GM21526 (cell line): Measurements from ENCODE around the gene RAB3D.
A peak's percentile ranks its signal among the peaks of the same experiment; 100 is the strongest.
"Not testable (repeated sequence)": the region's sequence is repeated elsewhere in the genome, so short reads cannot be mapped to it uniquely, and the experiment has no call there.

Experiments used
- ATAC-seq: cut with Tn5 transposase; IDR thresholded peaks from one replicate; pipeline ENCODE4 v1.9.1; 2021; ENCODE audit warnings: moderate library complexity; ENCODE audit not compliant: unreplicated experiment, low FRiP score

RAB3D gene

DNA sequence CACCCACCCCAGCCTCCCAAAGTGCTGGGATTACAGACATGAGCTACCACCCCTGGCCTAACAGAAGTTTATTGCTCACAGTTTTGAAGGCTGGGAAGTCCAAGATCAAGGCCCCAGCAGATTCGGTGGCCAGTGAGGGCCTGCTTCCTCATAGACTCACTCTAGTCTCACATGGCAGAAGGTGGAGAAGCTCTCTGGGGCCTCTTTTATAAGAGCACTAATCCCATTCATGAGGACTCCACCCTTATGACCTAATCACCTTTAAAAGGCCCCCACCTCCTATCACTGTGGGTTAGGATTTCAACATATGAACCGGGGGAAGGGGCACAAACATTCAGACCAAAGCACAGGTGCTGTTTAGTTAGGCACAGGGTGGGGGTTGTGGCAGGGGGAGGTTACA lies 28.1 kb upstream of the RAB3D start:
- ATAC-seq: no peak

DNA sequence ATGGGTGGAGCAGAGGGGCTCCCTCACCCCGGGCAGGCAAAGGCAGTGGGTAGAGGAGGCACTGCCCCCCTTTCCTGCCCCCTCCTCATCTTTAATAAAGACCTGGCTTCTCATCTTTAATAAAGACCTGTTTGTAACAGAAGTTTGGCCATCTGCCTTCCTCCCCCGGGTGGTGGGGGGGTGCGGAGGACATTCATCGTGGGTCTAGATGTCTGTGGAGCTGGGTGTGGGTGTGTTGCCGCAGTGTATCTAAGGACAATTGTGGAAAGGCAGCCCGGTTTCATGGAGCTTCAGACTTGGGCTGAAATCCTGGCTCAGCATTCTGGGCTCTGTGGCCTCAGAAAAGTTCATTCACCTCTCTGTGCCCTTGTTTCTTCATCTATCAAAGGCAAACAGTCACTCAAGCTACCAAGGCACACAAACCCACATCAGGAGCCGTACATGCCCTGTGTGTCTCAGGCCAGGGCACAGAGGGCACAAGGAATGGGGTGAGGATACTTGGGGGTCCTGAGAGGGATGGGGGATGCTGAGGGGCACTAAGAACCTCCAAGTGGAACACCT lies 26.2 kb upstream of the RAB3D start:
- ATAC-seq: no peak

DNA sequence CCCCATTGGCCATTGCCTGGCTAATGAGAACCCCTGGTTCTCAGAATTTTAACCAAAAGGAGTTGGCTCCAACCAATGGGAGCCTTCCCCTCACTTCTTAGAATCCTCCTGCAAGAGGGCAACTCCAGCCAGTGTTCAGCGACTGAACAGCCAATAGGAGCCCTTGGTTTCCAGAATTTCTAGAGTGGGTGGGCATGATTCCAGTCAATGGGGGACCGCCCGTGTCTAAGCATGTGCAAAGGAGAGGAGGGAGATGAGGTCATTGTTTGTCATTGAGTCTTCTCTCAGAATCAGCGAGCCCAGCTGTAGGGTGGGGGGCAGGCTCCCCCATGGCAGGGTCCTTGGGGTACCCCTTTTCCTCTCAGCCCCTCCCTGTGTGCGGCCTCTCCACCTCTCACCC lies 25.5 kb upstream of the RAB3D start:
- ATAC-seq: no peak

DNA sequence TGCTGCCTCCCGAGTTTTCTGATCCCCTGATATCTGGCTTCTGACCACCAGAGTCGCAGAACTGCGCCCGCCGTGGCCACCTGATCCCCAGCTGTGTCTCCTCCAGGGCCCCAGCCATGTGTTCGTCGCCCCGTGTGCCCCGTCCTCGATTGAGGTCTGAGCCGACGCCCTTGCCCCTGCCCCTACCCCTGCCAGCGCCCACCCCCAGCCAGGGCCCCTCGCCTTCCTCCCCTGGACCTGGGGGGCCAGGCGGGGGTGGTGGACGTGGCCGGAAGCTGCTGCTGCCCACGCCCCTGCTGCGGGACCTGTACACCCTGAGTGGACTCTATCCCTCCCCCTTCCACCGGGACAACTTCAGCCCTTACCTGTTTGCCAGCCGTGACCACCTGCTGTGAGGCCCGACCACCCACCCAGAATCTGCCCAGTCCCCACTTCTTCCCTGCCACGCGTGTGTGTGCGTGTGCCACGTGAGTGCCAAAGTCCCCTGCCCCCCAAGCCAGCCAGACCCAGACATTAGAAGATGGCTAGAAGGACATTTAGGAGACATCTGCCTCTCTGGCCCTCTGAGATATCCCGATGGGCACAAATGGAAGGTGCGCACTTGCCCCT lies 24.9 kb upstream of the RAB3D start:
- ATAC-seq: no peak

DNA sequence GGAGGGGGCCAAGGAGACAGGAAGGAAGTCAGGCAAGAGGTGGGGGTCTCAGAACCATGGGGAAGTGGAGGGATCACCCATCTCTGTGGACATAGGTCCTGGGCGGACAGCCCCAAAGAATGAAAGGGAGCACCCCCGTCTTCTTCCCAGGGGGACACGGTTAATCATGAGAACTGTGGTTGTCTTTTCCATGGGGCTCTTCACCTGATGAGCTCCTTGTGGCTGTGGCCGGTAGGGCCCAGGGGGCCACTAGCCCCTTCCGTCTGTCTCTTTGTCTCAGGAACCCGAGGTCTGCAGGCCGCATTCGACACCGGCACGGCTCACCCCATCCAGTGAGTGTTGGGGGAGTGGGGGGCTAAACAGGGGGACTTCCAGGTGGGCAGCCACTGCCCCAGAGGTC lies 24.4 kb upstream of the RAB3D start:
- no peak for ATAC-seq

DNA sequence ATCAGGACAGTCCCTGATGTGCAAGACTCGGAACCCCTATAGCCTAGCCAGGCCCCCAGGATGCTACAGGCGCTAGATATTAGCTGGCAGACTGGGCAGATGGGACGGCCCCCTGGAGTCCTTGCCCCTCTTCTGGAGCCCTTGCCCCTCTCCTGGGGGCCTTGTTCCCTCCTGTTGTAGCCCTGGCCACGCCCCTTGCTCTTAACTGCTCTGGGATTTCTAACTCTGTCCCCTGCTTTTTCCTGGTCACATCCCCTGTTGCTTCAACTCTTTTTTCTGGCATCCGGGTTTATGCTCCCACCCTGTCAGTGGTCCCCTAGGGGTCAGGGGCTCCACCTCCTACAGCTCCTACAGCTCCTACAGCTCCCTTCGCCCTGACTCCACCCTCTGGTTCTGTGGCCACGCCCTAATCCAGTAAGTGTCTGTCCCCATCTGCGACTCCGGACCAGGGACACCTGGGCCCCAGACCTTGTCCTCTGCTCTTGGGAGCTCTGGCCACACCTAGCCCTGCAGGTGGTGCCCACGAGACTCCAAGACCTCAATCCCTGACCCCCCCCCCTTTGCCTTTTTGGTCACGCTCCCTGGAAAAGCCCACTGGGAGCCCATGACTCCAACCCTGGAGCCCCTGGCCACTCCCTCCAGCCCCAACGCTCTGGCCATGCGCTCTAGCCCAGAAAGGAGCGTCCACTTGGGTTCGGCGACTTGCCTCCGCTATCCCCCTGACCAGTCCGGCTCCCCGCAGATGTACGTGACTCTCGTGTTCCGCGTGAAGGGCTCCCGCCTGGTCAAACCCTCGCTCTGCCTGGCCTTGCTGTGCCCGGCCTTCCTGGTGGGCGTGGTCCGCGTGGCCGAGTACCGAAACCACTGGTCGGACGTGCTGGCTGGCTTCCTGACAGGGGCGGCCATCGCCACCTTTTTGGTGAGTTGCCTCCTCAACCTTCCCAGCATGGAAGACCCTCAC lies 22.6 kb upstream of the RAB3D start:
- ATAC-seq: no peak

DNA sequence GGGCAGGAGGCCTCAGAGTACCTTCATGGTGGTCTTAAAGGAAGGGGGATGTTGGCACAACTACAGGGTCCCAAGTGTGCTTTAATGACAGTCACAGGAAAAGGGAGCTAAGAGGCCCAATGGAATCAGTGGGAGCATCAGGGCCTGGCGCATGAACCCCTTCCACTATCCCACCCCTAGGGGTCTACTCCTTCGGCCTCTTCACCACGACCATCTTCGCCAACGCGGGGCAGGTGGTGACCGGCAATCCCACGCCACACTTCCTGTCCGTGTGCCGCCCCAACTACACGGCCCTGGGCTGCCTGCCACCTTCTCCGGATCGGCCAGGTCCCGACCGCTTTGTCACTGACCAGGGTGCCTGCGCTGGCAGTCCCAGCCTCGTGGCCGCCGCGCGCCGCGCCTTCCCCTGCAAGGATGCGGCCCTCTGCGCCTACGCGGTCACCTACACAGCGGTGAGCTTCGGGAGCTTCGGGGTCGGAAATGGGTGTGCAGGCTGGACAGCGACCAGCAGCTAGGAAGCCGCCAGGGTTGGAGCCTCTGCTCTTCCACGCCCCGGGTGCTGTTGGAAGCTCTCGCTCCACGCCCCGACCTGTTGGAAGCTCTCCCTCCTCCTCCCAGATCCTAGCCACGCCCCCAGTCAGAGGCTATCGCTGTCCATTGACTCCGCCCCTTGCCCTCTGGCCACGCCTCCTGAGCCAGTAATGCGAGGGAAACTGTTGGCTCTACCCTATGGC lies 21.7 kb upstream of the RAB3D start:
- no peak for ATAC-seq

DNA sequence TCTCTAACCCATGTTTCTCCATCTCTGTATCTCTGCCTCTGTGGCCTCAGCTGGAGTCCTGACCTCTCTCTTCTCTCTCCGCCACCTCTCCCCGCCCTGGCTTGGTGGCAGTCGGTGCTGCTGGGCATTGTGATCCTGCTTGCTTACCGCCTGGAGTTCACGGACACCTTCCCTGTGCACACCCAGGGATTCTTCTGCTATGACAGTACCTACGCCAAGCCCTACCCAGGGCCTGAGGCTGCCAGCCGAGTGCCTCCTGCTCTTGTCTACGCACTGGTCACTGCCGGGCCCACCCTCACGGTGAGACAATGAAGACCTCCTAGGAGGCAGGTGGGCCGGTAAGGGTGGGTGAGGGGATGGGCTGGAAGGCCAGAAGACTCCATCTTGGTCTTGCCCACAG lies 20.0 kb upstream of the RAB3D start:
- no peak for ATAC-seq

DNA sequence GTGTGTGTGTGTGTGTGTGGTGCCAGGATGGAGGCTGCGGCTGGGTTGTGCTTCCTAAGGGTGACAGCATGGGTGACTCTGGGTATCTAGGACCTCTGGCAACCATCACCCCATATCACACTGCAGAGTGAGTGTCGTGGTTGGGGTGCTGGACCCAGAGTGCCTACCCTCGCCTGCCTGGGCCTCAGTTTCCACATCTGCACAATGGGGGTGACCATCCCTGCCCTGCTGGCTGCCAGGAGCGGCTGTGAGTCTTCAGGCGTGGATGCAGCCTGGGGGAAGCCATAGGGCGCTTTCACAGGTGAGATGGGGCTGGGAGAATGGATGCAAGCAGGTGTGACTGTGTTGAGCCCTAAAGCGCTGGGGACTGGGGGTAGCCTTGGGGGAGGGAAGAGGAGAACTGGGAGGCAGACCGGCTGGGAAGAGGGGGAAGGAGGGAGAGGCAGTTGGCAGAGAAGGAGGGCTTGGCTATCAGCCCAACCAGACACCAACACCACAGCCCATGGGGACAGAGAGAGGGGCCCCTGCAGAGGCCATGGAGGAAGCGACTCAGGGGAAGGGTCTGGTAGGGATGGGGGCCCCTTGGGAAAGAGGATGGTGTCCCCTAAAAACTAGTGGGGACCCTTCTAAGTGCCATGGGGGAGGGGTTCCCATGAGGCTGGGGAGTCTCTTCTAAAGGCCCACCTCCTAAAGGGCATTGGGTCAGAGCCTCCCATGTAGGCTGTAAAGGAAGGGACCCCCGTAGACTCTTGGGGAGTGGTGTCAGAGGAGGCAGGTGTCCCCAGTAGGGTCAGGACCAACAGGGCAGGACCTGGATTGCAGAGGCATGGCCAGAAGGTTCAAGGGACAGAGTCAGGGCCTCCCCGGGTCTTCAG lies 17.5 kb upstream of the RAB3D start:
- no peak for ATAC-seq

DNA sequence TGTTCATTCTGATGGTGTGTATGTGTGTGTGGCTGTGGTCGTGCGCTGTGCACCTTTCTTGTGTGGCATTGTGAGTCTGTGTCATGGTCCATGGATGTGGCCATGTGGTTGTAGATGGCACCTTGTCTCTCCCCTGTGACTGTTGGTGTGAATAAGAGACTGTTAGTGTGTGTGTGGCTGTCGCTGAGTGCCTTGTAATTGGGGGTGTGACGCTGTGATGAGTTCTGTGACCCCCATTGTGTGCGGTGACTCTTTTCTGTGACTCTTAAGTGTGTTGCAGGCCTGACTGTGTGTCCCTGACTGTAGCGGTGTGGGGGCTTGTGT lies 16.6 kb upstream of the RAB3D start:
- ATAC-seq: no peak

DNA sequence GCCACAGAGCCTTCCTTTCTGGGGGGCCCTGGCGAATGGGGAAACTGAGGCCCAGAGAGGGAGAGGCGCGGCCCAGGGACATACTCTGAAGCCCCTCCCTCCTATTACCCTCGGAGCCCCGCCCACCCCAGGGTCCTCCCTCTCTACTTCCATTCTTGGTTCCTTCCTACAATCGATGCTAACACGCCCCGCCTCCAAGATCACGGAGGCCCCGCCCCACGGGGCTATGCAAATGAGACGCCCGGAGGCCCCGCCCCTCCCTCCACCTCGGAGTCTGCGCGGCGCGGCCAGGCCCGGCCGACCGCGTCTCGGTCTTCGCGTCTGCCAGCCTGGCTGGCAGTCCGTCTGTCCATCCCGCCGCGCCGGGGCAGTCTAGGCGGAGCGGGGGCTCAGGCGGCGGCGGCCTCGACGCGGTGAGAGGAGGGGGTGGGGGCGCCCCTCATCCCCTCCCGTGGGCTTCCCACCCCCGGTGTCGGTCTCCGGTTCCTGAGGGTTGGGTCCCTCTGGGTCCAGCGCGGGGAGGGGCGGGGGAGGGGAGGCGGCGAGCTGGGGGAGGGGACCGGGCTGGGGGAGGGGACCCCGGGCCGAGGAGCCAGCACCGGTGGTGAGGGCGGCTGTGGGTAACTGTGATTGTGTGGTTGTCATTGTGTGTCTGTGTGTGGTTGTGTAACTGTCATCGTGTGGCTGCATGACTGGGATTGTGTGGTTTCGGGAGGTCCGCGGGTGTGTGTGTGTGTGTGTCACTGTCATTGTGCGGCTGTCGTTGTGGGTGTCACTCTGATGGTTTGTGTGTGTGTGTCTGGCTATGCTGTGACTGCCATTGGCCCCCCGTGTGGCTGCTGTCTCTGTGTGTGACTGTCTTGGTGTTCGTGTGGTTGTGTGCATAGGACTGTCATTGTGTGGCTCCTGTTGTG lies 16.0 kb upstream of the RAB3D start, which contains the start of gene PLPPR2:
TSS of gene PLPPR2 (plus strand) at position 273 of the 914 bp plus-strand sequence. CDS start 2,242 bp downstream, outside the sequence.
- no peak for ATAC-seq

DNA sequence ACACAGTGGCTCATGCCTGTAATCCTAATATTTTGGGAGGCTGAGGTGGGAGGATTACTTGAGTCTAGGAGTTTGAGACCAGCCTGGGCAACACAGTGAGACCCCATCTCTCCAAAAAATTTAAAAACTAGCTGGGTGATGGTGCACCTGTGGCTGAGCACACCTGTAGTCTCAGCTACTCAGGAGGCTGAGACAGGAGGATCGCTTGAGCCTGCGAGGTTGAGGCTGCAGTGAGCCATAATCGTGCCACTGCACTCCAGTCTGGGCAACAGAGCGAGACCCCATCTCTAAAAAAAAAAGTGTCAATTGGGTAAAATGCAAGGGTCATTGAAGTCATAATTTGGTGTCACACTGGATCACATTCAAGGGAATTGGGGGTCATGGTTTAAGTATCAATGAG lies 14.6 kb upstream of the RAB3D start:
- not testable (repeated sequence) for ATAC-seq

DNA sequence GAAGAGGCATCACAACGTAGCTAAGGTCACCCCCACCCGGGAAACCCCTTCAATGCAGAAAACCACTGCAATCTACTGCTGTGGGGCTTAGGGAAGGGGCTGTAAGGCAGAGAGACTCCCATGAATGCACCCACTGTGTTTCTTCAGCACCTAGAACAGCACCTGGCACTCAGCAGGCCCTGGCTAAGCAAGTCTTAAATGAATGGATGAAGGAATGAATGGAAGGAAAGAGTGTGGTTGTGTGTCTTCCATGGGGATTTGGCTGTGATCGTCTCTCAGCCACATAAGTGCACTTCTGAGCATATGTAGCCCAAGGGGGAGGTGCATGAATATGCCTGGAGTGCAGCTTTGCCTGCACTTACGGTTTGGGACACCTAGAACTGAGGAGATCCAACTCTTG lies 9.7 kb upstream of the RAB3D start:
- no peak for ATAC-seq

DNA sequence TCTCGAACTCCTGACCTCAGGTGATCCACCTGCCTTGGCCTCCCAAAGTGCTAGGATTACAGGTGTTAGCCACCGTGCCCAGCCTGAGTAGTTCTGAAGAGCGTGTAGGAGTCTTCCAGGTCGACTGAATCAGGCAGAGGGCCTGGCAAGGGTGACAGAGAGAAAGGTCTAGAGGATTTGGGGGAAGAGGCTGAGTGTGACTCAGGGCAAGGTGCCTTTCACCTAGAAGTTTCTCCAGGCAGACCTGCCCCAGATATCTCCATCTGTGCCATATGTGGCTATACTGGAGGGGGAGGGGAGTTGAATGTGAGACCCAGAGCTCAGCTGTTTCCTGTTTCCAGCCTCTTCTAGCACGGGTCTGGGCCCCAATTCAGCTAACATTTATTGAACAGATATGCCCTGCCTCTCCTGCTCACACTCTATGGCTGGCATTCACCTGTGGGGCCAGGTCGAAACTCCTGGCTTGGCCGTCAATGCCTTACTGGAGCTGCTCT lies 8.1 kb upstream of the RAB3D start:
- no peak for ATAC-seq

DNA sequence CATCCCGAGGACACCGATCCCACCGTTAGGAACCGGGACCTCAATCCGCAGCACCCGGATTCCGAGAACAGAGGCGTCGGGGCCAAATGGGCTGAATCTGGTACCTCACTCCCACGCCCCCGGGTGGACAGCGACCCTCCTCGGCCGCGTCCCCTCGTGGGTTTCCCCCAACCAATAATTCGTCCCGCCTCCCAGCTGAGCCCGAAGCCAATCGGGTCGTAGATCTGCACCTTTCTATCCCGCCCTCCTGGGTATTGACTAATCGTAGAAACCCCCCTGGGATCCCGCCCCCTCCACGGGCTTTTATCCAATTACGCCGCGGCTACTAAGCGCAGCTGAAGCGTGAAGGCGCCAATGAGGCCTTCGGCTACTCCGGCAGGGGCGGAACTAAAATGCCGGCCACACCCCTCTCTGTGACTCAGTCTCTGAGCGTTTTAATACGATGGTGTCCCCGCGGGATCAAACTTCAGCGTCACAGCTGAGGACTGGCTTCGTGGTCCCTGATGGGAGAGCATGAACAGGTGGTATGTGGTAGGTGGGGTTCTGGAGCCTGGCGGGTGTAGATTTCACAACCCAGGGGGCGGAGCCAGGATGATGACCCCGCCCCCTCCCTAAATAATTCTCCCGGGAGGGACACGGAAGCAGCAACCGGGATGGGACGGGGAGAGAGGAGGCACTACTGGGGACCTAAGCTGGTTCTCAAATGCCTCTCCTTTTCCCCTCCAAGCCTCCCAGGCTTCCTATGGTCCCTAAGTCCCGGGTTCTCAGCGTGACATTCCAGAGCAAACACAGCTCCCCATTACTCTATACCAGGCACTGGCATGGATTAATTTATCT lies 6.9 kb upstream of the RAB3D start, which contains the start of the genes CCDC159 and TMEM205:
TSS of gene CCDC159 (plus strand) at position 416 of the 837 bp plus-strand sequence. CDS start at position 504, 88 bp downstream.
TSS of gene TMEM205 (minus strand) at position 165 of the 837 bp plus-strand sequence. CDS start 649 bp downstream, outside the sequence.
- ATAC-seq: peak; percentile 77

DNA sequence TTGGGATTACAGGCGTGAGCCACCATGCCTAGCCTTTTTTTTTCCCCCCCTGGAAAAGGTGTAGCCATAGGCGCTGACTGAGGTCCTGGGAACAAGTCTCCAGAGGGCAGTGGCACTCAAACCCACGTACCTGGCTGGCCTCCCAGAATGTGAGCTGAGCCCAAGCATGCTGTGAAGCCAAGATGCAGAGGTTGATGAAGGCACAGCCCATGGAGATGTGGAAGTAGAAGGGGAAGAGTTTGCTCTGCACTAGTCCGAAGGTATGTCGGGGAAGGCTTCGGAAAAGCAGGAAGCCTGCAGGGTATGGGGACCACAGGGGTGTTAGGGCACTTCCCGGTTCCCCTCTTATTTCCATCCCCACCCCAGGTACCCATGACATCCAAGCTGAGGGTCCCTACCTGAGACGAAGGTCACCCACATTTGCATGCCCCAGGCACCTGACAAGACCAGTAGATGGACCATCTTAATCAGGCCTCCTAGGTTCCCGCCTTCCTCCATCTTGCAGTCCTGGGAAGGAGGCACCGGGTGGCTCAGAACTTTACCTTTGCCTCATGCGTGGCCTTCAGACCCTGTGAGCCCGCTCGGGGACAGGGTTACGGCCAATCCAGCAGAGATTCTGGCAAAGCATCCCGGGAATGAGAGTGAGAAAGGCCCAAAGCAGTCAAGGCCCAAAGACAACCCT lies 5.8 kb upstream of the RAB3D start:
- ATAC-seq: no peak

DNA sequence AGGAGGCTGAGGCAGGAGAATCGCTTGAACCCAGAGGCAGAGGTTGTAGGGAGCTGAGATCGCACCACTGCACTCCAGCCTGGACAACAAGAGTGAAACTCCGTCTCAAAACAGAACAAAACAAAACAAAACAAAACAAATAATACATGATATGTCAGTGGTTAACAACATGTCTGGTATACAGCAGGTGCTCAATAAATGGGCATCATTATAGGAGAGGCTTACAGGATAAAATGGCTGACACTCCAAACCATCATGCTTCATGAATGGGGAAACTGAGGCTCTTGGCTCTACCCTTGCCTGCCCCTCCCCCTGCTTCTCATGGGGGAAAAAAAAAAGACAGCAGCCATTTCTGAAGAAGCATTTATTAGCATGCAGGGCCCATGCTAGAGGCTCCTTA lies 3.0 kb upstream of the RAB3D start:
- no peak for ATAC-seq
